ENCODE data around the gene FHDC1.

DNA sequence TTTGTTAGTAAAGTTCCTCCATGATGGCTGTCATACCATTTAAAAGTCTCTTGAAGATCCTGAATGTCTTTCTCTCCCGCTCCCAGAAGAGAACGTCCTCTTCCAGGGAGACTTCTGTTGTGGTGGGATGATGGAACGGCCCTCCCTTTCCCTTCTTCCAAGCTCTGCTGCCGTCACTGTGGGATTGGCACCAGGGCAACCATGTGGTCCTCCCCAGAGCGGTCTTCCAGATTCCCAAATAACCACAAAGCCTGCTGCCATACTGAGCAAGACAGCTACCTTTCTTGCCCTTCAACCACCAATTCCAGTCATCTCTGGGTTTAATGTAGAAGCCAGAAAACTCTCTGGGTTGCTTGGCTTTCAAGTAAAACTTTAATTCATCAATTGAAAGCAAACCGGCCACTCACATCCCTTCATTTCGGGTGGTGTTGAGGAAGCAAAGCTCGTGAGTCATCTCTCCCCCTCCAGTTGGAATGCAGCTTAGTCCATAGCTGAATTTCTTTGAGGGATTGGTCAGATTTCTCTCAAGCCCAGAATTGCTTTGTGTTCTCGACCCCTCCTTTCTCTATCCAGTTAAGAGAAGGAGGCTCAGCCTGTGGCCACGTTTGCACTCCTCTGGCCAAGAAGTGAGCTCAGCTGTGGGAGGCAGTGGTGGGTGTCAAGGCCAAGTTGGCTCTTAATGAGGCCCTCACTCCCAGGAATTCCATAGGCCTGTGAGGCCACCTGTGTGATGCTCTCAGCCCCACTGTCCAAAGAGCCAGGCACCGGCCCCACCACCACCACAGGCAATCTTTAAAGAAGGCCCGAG is 36.9 kb downstream of the FHDC1 start:
- TF ChIP-seq EZH2 (IDR thresholded peaks at IDR 0.05; ENCODE audit: low read length, unreplicated experiment) (no peak), EZH2phosphoT487 (IDR thresholded peaks at IDR 0.05; ENCODE audit: borderline replicate concordance, low read length) (no peak)
- TF ChIP-seq, protein P1, sequence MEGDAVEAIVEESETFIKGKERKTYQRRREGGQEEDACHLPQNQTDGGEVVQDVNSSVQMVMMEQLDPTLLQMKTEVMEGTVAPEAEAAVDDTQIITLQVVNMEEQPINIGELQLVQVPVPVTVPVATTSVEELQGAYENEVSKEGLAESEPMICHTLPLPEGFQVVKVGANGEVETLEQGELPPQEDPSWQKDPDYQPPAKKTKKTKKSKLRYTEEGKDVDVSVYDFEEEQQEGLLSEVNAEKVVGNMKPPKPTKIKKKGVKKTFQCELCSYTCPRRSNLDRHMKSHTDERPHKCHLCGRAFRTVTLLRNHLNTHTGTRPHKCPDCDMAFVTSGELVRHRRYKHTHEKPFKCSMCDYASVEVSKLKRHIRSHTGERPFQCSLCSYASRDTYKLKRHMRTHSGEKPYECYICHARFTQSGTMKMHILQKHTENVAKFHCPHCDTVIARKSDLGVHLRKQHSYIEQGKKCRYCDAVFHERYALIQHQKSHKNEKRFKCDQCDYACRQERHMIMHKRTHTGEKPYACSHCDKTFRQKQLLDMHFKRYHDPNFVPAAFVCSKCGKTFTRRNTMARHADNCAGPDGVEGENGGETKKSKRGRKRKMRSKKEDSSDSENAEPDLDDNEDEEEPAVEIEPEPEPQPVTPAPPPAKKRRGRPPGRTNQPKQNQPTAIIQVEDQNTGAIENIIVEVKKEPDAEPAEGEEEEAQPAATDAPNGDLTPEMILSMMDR (conservative IDR thresholded peaks at IDR 0.05; ENCODE audit: low read depth, low read length), result no peak
